Measurements from ENCODE around the gene STRA6. TPM values are rescaled to one million over a fixed set of nuclear protein-coding genes. Genes with fewer than 3 reads are reported as not detected.

The STRA6 gene
- total RNA-seq, 1 experiment from 2014 or later = 0.54 TPM

- ATAC-seq = no peak
- Histone ChIP-seq H3K4me3 (replicated peaks in 1 of 2; ENCODE audit: low read depth in 1 of 2, low read length in 2 of 2) (no peak overlapping the region), H3K9me3 (ENCODE audit: control insufficient read depth in 1 of 2, insufficient read depth in 1 of 2, low read depth in 1 of 2, low read length in 2 of 2) (no peaks in the 10 kb centered on the region), H3K36me3 (ENCODE audit: control insufficient read depth in 1 of 2, insufficient read depth in 2 of 2, low read length in 2 of 2) (no peaks in the 10 kb centered on the region), H4K20me1 (ENCODE audit: insufficient read depth) (no peaks in the 10 kb centered on the region), H3K79me2 (ENCODE audit: insufficient read depth, low read length) (no peaks in the 10 kb centered on the region), H3K4me1 (ENCODE audit: control insufficient read depth in 1 of 2, insufficient read depth in 2 of 2, low read length in 2 of 2) (peaks cover 0 to 2% of the 10 kb centered on the region in 2 experiments; a peak in 2 of 4 replicates), H3K9me2 (ENCODE audit: insufficient read depth) (no peaks in the 10 kb centered on the region), H3K27ac (ENCODE audit: low read depth, low read length) (no peak overlapping the region), H3K27me3 (ENCODE audit: insufficient read depth, low read length) (peaks cover 4% of the 10 kb centered on the region; the same call in 1 of the 2 replicates), H3K4me2 (ENCODE audit: low read length) (no peak overlapping the region), H3K9ac (ENCODE audit: low read length) (no peak overlapping the region), H2AFZ (ENCODE audit: low read depth, low read length, poor library complexity, severe bottlenecking) (no peak overlapping the region)
- intact Hi-C loops (cut with micrococcal nuclease) = no loop called here
- RAD21 ChIA-PET (ENCODE audit: low non-redundant PET in 1 of 2, low total read pairs in 2 of 2, uncharacterized antibody in 2 of 2, unreplicated experiment in 2 of 2) = no interaction called here
- no TSS peak for BruUV-seq (replicated peaks)
- TF ChIP-seq REST (IDR thresholded peaks at IDR 0.05; ENCODE audit: low read depth) (no peak), CBX3 (IDR thresholded peaks at IDR 0.05; ENCODE audit: low read depth) (no peak), SP1 (IDR thresholded peaks at IDR 0.05; ENCODE audit: low read depth) (no peak), SIN3A (IDR thresholded peaks at IDR 0.05; ENCODE audit: low read depth) (no peak), EZH2phosphoT487 (IDR thresholded peaks at IDR 0.05; ENCODE audit: borderline replicate concordance) (no peak), ELF1 (IDR thresholded peaks at IDR 0.05; ENCODE audit: borderline replicate concordance, low read depth) (no peak), EZH2 (IDR thresholded peaks at IDR 0.05) (no peak), ZNF274 (IDR thresholded peaks at IDR 0.05; ENCODE audit: low read depth, low read length) (no peak), CEBPB (IDR thresholded peaks at IDR 0.05; ENCODE audit: low read depth) (no peak), ZFX (IDR thresholded peaks at IDR 0.05) (no peak), SRF (IDR thresholded peaks at IDR 0.05; ENCODE audit: low read depth) (no peak), POLR2A (IDR thresholded peaks at IDR 0.05; ENCODE audit: borderline replicate concordance, extremely low read depth, insufficient read depth, insufficient read length) (no peak), JUND (IDR thresholded peaks at IDR 0.05) (no peak), YY1 (IDR thresholded peaks at IDR 0.05; ENCODE audit: extremely low read depth, insufficient replicate concordance, low read depth, low read length) (no peak), FOSL1 (IDR thresholded peaks at IDR 0.05; ENCODE audit: low read depth) (no peak), RAD21 (IDR thresholded peaks at IDR 0.05; ENCODE audit: low read depth) (no peak)
- TF ChIP-seq, protein P1, sequence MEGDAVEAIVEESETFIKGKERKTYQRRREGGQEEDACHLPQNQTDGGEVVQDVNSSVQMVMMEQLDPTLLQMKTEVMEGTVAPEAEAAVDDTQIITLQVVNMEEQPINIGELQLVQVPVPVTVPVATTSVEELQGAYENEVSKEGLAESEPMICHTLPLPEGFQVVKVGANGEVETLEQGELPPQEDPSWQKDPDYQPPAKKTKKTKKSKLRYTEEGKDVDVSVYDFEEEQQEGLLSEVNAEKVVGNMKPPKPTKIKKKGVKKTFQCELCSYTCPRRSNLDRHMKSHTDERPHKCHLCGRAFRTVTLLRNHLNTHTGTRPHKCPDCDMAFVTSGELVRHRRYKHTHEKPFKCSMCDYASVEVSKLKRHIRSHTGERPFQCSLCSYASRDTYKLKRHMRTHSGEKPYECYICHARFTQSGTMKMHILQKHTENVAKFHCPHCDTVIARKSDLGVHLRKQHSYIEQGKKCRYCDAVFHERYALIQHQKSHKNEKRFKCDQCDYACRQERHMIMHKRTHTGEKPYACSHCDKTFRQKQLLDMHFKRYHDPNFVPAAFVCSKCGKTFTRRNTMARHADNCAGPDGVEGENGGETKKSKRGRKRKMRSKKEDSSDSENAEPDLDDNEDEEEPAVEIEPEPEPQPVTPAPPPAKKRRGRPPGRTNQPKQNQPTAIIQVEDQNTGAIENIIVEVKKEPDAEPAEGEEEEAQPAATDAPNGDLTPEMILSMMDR (IDR thresholded peaks at IDR 0.05 in 2 of 3, conservative IDR thresholded peaks at IDR 0.05 in 1 of 3; ENCODE audit: borderline replicate concordance in 1 of 3, insufficient read depth in 1 of 3, low read depth in 2 of 3, low read length in 2 of 3) = no peak
- TF ChIP-seq, protein P2, sequence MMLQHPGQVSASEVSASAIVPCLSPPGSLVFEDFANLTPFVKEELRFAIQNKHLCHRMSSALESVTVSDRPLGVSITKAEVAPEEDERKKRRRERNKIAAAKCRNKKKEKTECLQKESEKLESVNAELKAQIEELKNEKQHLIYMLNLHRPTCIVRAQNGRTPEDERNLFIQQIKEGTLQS (IDR thresholded peaks at IDR 0.05) = no peak
- TF ChIP-seq, protein P3, sequence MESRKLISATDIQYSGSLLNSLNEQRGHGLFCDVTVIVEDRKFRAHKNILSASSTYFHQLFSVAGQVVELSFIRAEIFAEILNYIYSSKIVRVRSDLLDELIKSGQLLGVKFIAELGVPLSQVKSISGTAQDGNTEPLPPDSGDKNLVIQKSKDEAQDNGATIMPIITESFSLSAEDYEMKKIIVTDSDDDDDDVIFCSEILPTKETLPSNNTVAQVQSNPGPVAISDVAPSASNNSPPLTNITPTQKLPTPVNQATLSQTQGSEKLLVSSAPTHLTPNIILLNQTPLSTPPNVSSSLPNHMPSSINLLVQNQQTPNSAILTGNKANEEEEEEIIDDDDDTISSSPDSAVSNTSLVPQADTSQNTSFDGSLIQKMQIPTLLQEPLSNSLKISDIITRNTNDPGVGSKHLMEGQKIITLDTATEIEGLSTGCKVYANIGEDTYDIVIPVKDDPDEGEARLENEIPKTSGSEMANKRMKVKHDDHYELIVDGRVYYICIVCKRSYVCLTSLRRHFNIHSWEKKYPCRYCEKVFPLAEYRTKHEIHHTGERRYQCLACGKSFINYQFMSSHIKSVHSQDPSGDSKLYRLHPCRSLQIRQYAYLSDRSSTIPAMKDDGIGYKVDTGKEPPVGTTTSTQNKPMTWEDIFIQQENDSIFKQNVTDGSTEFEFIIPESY (IDR thresholded peaks at IDR 0.05; ENCODE audit: extremely low read depth, insufficient replicate concordance, low read length) = no peak
- TF ChIP-seq, protein P4, sequence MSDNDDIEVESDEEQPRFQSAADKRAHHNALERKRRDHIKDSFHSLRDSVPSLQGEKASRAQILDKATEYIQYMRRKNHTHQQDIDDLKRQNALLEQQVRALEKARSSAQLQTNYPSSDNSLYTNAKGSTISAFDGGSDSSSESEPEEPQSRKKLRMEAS (IDR thresholded peaks at IDR 0.05) = no peak
- DNase-seq (ENCODE audit: low read depth, low spot score) = no peak
- CTCF ChIA-PET = no interaction called here
- POLR2A ChIA-PET = no interaction called here
These were observed 29.7 kb downstream of the STRA6 start for GRCh38 chr15:74172701-74173379.

All from HCT116 (cell line).